Caco-2 (cell line): ENCODE results near the gene CDKN3. TPM values are rescaled to one million over a fixed set of nuclear protein-coding genes. Genes with fewer than 3 reads are reported as not detected.

ENCODE experiments used
- BruUV-seq: library from RNA; stranded (reverse); fragments of 400-500 nt; replicated peaks from 2 replicates; lab custom pipeline; 2021; lab: Mats Ljungman, UMichigan
- CTCF ChIA-PET: fragments of 300-600 bp; sonication (Branson Sonifier 250); formaldehyde crosslinking; loops from one replicate; lab custom pipeline; 2022; ENCODE audit warnings: antibody characterized with exemption; lab: Charles Lee
- POLR2A ChIA-PET: fragments of 300-600 bp; sonication (Branson Sonifier 250); formaldehyde crosslinking; loops from one replicate; lab custom pipeline; 2022; ENCODE audit warnings: antibody characterized with exemption; lab: Charles Lee
- DNase-seq, 2 experiments: peaks; one replicate each; pipeline versions ENCODE4 v3.0.0 to v3.0.0-alpha.2; 2020 to 2022
- H3K27me3 ChIP-seq: replicated peaks from 2 replicates; pipeline ENCODE4 v1.6.0; 2011; ENCODE audit warnings: low read length; ENCODE audit not compliant: control insufficient read depth, insufficient read depth
- H3K36me3 ChIP-seq: 2 replicates; pipeline ENCODE4 v1.5.1; 2011; ENCODE audit warnings: low read length; ENCODE audit not compliant: control insufficient read depth, insufficient read depth
- H3K4me1 ChIP-seq: fragments of 250-450 bp; sonication (Bioruptor Pico); 2 replicates; pipeline ENCODE4 v1.5.1; 2020; ENCODE audit warnings: mild to moderate bottlenecking
- H3K4me3 ChIP-seq: 2 replicates; pipeline ENCODE4 v1.5.1; 2011; ENCODE audit warnings: low read depth, mild to moderate bottlenecking, control low read depth, low read length
- H3K9me3 ChIP-seq: fragments of 250-450 bp; sonication (Bioruptor Pico); 2 replicates; pipeline ENCODE4 v1.5.1; 2020; ENCODE audit warnings: mild to moderate bottlenecking, moderate library complexity
- H3K27ac Mint-ChIP-seq: one replicate; pipeline ENCODE4 v1.8.0; 2022; ENCODE audit warnings: mixed read lengths; ENCODE audit not compliant: unreplicated experiment
- H3K27me3 Mint-ChIP-seq: one replicate; pipeline ENCODE4 v1.8.0; 2022; ENCODE audit warnings: mixed read lengths; ENCODE audit not compliant: insufficient read depth, unreplicated experiment
- H3K36me3 Mint-ChIP-seq: one replicate; pipeline ENCODE4 v1.8.0; 2022; ENCODE audit warnings: mild to moderate bottlenecking, mixed read lengths; ENCODE audit not compliant: insufficient read depth, unreplicated experiment
- H3K4me1 Mint-ChIP-seq: one replicate; pipeline ENCODE4 v1.8.0; 2022; ENCODE audit warnings: low read depth, mixed read lengths; ENCODE audit not compliant: unreplicated experiment
- H3K4me3 Mint-ChIP-seq: one replicate; pipeline ENCODE4 v1.8.0; 2022; ENCODE audit warnings: mild to moderate bottlenecking, moderate library complexity, mixed read lengths; ENCODE audit not compliant: unreplicated experiment
- H3K9me3 Mint-ChIP-seq: one replicate; pipeline ENCODE4 v1.8.0; 2022; ENCODE audit warnings: mixed read lengths; ENCODE audit not compliant: unreplicated experiment
- intact Hi-C: fragments of 100-400 bp; cut with micrococcal nuclease; formaldehyde crosslinking; loops from one replicate; pipeline ENCODE4 v1.10.0; 2022; ENCODE audit not compliant: unreplicated experiment
- total RNA-seq: library from RNA; stranded (reverse); gene quantifications from 2 replicates; pipeline ENCODE4 v1.2.3, GENCODE V29; 2022
- TF ChIP-seq, protein P1 (sequence below), 2 experiments: fragments of 200-600 bp in 1 of 2; IDR thresholded peaks; 1 replicate in 1 of 2; 2 replicates in 1 of 2; pipeline versions ENCODE4 v1.5.1 to v1.8.0; 2011 to 2022; ENCODE audit warnings: antibody characterized with exemption in 1 of 2, control low read depth in 1 of 2, inconsistent platforms in 1 of 2, low read depth in 1 of 2, low read length in 1 of 2, mild to moderate bottlenecking in 1 of 2, moderate library complexity in 1 of 2; ENCODE audit not compliant: insufficient read depth in 1 of 2, severe bottlenecking in 1 of 2, unreplicated experiment in 1 of 2

The CDKN3 gene
- total RNA-seq, 1 experiment from 2014 or later = 83.0 TPM

DNA sequence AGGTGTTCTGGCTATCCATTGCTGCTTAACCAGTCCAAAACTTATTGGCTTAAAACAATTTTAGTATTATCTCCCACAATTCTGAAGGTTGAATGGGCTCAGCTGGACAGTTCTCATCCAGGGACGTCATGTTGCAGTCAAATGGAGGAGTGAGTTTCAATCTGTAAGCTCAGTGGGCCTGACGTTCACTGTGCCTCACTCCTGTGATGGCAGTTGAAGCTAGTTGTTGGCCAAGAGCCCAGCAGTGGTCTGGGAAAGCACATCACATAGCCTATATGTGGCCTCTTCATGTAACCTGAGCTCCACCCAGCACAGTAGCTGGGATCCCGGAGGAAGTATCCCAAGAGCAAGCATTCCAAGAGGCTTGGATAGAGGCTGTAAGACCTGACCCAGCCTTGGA lies 40.6 kb upstream of the CDKN3 start:
- Histone ChIP-seq H3K9me3 (peaks cover 12% of the 10 kb centered on the region), H3K4me1 (peaks cover 24% of the 10 kb centered on the region), H3K36me3 (no peaks in the 10 kb centered on the region), H3K4me3 (no peak overlapping the region), H3K27me3 (no peaks in the 10 kb centered on the region)
- Mint-ChIP-seq H3K27me3 (no peaks in the 10 kb centered on the region), H3K9me3 (peaks cover 29% of the 10 kb centered on the region), H3K27ac (no peak overlapping the region), H3K4me1 (peaks cover 24% of the 10 kb centered on the region), H3K4me3 (no peak overlapping the region), H3K36me3 (peaks cover 17% of the 10 kb centered on the region)
- no TSS peak for BruUV-seq
- ChIA-PET POLR2A (no interaction called here), CTCF (interaction anchor here (1.1 kb wide), 1 partner anchor 41 kb away, joined by 3 read pairs; the partner anchor contains the start of gene CDKN3)
- no peak for DNase-seq
- intact Hi-C loops = no loop called here
- TF ChIP-seq, protein P1, sequence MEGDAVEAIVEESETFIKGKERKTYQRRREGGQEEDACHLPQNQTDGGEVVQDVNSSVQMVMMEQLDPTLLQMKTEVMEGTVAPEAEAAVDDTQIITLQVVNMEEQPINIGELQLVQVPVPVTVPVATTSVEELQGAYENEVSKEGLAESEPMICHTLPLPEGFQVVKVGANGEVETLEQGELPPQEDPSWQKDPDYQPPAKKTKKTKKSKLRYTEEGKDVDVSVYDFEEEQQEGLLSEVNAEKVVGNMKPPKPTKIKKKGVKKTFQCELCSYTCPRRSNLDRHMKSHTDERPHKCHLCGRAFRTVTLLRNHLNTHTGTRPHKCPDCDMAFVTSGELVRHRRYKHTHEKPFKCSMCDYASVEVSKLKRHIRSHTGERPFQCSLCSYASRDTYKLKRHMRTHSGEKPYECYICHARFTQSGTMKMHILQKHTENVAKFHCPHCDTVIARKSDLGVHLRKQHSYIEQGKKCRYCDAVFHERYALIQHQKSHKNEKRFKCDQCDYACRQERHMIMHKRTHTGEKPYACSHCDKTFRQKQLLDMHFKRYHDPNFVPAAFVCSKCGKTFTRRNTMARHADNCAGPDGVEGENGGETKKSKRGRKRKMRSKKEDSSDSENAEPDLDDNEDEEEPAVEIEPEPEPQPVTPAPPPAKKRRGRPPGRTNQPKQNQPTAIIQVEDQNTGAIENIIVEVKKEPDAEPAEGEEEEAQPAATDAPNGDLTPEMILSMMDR (IDR thresholded peaks at IDR 0.05; ENCODE audit: insufficient read depth in 1 of 2, low read depth in 1 of 2, low read length in 1 of 2, severe bottlenecking in 1 of 2, unreplicated experiment in 1 of 2) = no peak

DNA sequence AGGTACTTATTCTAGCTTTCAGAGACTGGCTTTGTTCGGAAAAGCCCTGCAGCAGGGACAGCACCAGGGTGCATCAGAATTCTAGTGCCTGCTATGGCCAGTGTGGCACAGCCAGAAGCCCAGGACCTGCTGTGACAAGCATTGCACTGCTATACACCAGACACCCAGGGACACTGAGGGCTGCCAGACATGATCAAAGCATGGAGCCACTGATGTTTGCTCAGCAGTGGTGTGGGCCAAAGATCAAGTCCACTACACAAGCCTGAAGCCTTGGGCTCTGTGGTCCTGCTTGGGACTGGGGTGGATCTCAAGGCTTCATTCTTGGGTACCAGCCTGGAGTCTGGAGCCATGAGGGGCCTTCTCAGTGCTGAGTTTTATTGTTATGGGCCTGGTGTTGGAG lies 36.1 kb upstream of the CDKN3 start:
- H3K36me3 ChIP-seq = no peaks in the 10 kb centered on the region
- H3K9me3 ChIP-seq = no peaks in the 10 kb centered on the region
- TF ChIP-seq, protein P1 (IDR thresholded peaks at IDR 0.05; ENCODE audit: insufficient read depth in 1 of 2, low read depth in 1 of 2, low read length in 1 of 2, severe bottlenecking in 1 of 2, unreplicated experiment in 1 of 2) = no peak
- Mint-ChIP-seq H3K9me3 (peaks cover 7% of the 10 kb centered on the region), H3K27me3 (no peaks in the 10 kb centered on the region), H3K27ac (no peak overlapping the region), H3K4me3 (no peak overlapping the region), H3K4me1 (peaks cover 7% of the 10 kb centered on the region), H3K36me3 (no peaks in the 10 kb centered on the region)
- no peaks in the 10 kb centered on the region for H3K4me1 ChIP-seq
- no peaks in the 10 kb centered on the region for H3K27me3 ChIP-seq
- POLR2A ChIA-PET = no interaction called here
- H3K4me3 ChIP-seq = no peak overlapping the region
- intact Hi-C loops = no loop called here
- no TSS peak for BruUV-seq
- CTCF ChIA-PET = interaction anchor here (0.7 kb wide), 1 partner anchor 149 kb away, joined by 3 read pairs; no protein-coding TSS in a partner anchor
- no peak for DNase-seq

DNA sequence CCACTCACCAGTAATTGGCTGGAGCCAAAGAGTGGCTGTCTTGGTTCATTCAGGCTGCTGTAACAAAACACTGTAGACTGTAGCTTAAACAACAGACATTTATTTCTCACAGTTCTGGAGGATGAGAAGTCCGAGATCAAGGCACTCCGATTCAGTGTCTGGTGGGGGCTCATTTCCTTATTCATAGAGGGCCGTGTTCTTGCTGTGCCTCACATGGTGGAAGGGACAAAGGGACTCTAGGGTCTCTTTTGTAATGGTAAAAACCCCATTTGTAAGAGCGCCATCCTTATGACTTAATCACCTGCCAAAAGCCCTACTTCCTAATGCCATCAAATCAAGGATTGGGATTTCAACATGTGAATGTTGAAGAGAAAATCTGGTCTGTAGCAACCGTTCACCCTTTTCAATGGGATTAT lies 34.7 kb upstream of the CDKN3 start:
- POLR2A ChIA-PET = no interaction called here
- H3K27ac Mint-ChIP-seq = no peak overlapping the region
- Histone ChIP-seq H3K9me3 (no peaks in the 10 kb centered on the region), H3K4me3 (no peak overlapping the region), H3K4me1 (peaks cover 1% of the 10 kb centered on the region; the same call in 1 of the 2 replicates), H3K36me3 (no peaks in the 10 kb centered on the region), H3K27me3 (no peaks in the 10 kb centered on the region)
- TF ChIP-seq, protein P1 (IDR thresholded peaks at IDR 0.05; ENCODE audit: insufficient read depth in 1 of 2, low read depth in 1 of 2, low read length in 1 of 2, severe bottlenecking in 1 of 2, unreplicated experiment in 1 of 2) = no peak
- intact Hi-C loops = no loop called here
- BruUV-seq = no TSS peak
- H3K9me3 Mint-ChIP-seq = peaks cover 7% of the 10 kb centered on the region
- CTCF ChIA-PET = no interaction called here
- H3K4me3 Mint-ChIP-seq = no peak overlapping the region
- H3K36me3 Mint-ChIP-seq = no peaks in the 10 kb centered on the region
- no peak for DNase-seq
- no peaks in the 10 kb centered on the region for H3K27me3 Mint-ChIP-seq
- peaks cover 16% of the 10 kb centered on the region for H3K4me1 Mint-ChIP-seq
